GM13977 (cell line): ENCODE measurements around the gene GARS1.

ENCODE experiments used
- DNase-seq: peaks from one replicate; pipeline ENCODE4 v3.0.0; 2012; ENCODE audit warnings: low spot score
- in situ Hi-C: fragments of 300-500 bp; cut with MboI; formaldehyde crosslinking; loops from one replicate; pipeline ENCODE4 v1.12.0; 2022; ENCODE audit warnings: low sequenced_read_pairs, low pct_unique_long_range_greater_than_20kb, mixed read lengths, inconsistent platforms; ENCODE audit not compliant: unreplicated experiment
- TF ChIP-seq, protein P1 (sequence below): IDR thresholded peaks from 2 replicates; pipeline ENCODE4 v1.5.1; 2012; ENCODE audit warnings: mild to moderate bottlenecking, control low read depth; ENCODE audit not compliant: insufficient read depth; ENCODE audit errors: extremely low read depth, missing control alignments

GARS1 gene

DNA sequence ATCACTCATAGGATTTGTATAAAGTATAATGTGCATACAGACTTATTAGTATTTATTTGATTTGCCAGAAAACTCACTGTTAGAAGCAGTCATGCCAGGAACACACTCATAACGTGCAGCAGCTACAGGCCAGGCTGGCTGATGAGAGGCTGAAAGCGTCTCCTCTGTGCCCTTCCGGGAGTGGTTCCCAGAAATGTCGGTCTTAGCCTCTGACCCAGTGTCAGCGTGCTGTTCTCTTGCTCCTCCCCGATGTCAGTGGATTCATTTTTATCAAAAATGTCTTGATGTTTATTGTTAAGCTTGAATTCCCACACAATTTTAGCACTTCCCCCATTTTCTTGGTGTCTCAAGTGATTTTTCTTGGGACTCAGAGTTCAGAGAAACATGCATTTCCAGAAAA, 33.3 kb upstream of the GARS1 start:
- in situ Hi-C loops: loop anchor here (25.0 kb wide), 1 partner anchor 399 kb away; no protein-coding TSS in a partner anchor
- TF ChIP-seq, protein P1, sequence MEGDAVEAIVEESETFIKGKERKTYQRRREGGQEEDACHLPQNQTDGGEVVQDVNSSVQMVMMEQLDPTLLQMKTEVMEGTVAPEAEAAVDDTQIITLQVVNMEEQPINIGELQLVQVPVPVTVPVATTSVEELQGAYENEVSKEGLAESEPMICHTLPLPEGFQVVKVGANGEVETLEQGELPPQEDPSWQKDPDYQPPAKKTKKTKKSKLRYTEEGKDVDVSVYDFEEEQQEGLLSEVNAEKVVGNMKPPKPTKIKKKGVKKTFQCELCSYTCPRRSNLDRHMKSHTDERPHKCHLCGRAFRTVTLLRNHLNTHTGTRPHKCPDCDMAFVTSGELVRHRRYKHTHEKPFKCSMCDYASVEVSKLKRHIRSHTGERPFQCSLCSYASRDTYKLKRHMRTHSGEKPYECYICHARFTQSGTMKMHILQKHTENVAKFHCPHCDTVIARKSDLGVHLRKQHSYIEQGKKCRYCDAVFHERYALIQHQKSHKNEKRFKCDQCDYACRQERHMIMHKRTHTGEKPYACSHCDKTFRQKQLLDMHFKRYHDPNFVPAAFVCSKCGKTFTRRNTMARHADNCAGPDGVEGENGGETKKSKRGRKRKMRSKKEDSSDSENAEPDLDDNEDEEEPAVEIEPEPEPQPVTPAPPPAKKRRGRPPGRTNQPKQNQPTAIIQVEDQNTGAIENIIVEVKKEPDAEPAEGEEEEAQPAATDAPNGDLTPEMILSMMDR: no peak
- DNase-seq: no peak

DNA sequence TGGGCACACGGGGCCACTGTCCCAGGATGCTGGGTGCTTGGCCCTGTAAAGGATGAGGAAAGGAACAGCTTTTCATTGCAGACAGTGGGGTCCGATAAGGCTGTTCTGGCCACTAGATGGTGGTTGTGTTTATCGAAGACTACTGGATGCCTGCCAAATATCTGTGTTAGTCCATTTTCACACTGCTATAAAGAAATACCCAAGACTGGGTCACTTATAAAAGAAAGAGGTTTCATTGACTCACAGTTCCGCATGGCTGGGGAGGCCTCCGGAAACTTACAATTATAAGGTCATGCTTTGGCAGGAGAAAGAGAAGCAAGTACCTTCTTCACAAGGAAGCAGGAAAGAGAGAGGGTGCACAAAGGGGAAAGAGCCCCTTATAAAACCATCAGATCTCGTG, 32.2 kb upstream of the GARS1 start:
- DNase-seq: no peak
- in situ Hi-C loops: loop anchor here (25.0 kb wide), 1 partner anchor 400 kb away; no protein-coding TSS in a partner anchor
- TF ChIP-seq, protein P1: no peak

DNA sequence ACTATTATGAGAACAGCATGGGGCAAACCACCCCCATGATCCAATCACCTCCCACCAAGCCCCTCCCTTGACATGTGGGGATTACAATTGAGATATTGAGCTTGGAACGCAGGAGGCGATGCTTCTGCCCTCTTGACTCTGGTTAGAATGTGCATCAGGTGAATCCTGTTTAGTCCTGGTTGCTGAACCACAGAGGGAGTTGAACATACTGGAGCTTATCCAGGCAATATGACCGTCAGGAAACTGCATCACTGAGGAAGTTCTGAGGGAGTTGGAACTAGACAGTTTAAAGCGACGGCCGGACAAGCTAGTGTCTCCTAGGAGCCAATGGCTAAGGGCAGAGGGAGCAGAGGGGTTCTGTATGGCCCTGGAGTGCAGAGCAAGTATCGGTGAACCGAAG, 31.8 kb upstream of the GARS1 start:
- DNase-seq: no peak
- TF ChIP-seq, protein P1: no peak
- in situ Hi-C loops: loop anchor here (25.0 kb wide), 1 partner anchor 401 kb away; no protein-coding TSS in a partner anchor

DNA sequence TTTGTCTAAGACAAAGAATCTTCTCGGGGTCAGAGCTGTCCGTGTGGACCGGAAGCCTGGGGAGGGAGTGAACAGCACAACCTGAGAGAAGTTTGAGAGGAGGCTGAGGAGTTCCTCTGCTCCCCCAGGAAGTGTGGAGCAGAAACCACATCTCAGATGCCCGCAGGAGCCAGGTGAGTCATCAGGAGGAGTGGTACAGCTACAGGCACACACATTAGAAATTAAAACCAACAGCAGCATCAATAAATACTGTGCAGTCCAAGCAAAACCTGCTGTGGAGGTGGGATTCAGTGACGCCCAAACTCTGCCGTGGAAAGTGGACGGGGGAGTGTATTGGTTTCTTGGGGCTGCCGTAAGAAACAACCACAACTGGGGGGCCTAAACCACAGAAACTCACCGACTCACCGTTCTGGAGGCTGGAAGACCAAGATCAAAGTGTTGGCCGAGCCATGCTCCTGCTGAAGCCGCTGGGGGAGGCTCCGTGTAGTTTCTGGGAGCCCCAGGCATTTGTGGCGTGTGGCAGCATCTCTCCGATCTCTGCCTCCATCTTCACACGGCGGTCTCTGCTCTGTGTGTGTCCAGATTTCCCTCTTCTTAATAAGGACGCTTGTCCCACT, 31.2 kb upstream of the GARS1 start:
- TF ChIP-seq, protein P1: no peak
- in situ Hi-C loops: loop anchor here (25.0 kb wide), 1 partner anchor 401 kb away; no protein-coding TSS in a partner anchor
- no peak for DNase-seq

DNA sequence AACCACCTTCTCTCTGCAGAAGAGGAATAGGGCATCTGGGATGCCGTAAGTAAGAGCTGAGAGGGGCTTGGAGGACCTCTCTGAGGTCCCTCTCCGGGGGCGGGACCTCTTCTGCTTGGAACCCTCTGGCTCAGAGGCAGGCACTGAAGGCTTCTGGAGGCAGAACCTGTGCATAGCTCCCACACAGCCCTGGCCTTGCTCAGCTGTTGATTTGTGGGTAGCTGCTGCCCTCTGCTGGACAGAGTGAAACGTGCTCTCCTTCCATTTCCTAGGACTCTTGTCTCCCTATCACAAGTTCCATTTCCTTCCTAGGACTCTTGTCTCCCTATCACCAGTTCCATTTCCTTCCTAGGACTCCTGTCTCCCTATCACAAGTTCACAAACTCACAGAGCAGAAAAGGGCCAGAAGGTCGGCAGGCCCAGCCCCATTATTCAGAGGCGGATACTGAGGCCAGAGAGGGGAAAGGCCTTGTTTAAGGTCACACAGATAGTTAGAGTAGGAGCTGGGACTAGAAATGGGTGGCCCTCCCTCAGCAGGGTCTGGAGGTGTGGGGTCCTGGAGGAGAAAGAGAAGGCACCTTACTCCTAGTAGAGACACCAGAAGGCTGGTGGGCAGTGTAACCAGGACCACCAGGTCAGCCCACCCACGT, 30.3 kb upstream of the GARS1 start:
- DNase-seq: peak; percentile 80
- TF ChIP-seq, protein P1: peak; percentile 86
- in situ Hi-C loops: loop anchor here (25.0 kb wide), 1 partner anchor 402 kb away; no protein-coding TSS in a partner anchor

DNA sequence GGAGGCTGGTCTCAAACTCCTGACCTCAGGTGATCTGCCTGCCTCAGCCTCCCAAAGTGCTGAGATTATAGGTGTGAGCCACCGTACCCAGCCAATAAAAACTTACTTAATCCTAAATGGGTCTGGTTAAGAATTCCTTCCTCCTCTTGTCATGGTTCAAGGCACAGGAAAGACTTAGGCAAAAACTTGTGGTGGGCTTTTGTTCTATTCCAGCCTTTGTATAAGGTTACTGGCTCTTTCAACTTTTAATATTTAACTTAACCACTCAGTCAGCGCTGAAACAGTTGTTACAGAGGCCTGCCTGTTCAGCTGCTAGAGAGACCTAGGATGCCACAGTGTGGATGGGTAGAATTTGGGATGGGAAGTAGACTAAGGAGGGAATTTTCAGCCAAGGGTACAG, 28.1 kb upstream of the GARS1 start:
- no peak for DNase-seq
- TF ChIP-seq, protein P1: no peak
- in situ Hi-C loops: loop anchor here (25.0 kb wide), 1 partner anchor 404 kb away; no protein-coding TSS in a partner anchor
